ENCODE results near the gene SALL1.

SALL1 gene

GRCh38 chr16:51095890-51096626, 55.0 kb downstream of the SALL1 start:
- H3K4me3 ChIP-seq (replicated peaks; ENCODE audit: low read depth, low read length): no peak overlapping the region
- no peak for TF ChIP-seq CTCF (IDR thresholded peaks at IDR 0.05; ENCODE audit: low read depth, low read length, missing control alignments)
- no peak for DNase-seq (ENCODE audit: extremely low read depth, low read depth)

- H3K4me3 ChIP-seq (replicated peaks; ENCODE audit: low read depth, low read length): no peak overlapping the region
- TF ChIP-seq CTCF (IDR thresholded peaks at IDR 0.05; ENCODE audit: low read depth, low read length, missing control alignments): no peak
- DNase-seq (ENCODE audit: extremely low read depth, low read depth): no peak
Observed at GRCh38 chr16:51095084-51095881, 55.8 kb downstream of the SALL1 start.

- DNase-seq (ENCODE audit: extremely low read depth, low read depth): no peak
- H3K4me3 ChIP-seq (replicated peaks; ENCODE audit: low read depth, low read length): no peak overlapping the region
- no peak for TF ChIP-seq CTCF (IDR thresholded peaks at IDR 0.05; ENCODE audit: low read depth, low read length, missing control alignments)
Observed at GRCh38 chr16:51093726-51094280, 57.3 kb downstream of the SALL1 start.

Data from HFF-Myc (cell line).